Right renal cortex interstitium (tissue), 3 donors: ENCODE data around the gene TBX15. TPM values are rescaled to one million over a fixed set of nuclear protein-coding genes. Genes with fewer than 3 reads are reported as not detected.

Experiments
- DNase-seq, 3 donors: peaks; one replicate each; pipeline ENCODE4 v3.0.0-alpha.2; 2013; ENCODE audit warnings: low read depth in 3 of 3, low spot score in 2 of 3
- polyA plus RNA-seq, 3 donors: library from polyadenylated mRNA; unstranded; fragments of 120-200 nt; gene quantifications; one replicate each; pipeline ENCODE4 v1.2.1, GENCODE V29; 2013; ENCODE audit not compliant: insufficient read length in 3 of 3

TBX15 gene
- polyA plus RNA-seq, 3 donors: 0.17 to 0.49 (median 0.31) TPM

DNA sequence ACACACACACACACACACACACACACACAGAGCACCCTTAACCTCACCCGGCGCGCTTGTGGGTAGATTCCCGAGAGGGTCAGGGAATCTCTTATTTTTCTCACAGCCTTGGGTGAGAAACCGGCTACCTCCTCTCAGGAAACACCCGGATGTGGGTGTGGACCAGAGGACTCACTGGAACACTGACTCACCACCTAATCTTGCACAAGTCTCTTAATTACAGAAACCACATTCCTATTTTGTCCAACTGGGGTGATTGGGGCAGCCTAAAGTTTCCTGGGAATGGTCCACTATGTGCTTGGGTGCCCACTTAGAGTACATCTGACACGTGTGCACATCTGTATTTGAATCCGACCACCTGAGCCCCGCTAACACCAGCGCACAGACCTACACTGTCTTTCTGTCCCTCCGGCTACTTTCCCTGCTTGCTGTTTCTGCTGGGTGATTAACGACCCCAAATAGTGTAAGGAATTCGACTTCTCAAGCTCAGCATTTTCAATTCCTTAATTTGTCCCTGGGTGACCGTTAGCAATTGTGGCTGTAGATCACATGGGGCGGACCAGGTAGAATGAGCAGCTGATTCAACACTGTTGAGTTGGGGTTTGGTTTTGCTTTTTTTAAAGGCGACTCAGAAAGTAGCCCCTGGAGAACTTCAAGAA lies 14.0 kb upstream of the TBX15 start:
- DNase-seq: no peak

DNA sequence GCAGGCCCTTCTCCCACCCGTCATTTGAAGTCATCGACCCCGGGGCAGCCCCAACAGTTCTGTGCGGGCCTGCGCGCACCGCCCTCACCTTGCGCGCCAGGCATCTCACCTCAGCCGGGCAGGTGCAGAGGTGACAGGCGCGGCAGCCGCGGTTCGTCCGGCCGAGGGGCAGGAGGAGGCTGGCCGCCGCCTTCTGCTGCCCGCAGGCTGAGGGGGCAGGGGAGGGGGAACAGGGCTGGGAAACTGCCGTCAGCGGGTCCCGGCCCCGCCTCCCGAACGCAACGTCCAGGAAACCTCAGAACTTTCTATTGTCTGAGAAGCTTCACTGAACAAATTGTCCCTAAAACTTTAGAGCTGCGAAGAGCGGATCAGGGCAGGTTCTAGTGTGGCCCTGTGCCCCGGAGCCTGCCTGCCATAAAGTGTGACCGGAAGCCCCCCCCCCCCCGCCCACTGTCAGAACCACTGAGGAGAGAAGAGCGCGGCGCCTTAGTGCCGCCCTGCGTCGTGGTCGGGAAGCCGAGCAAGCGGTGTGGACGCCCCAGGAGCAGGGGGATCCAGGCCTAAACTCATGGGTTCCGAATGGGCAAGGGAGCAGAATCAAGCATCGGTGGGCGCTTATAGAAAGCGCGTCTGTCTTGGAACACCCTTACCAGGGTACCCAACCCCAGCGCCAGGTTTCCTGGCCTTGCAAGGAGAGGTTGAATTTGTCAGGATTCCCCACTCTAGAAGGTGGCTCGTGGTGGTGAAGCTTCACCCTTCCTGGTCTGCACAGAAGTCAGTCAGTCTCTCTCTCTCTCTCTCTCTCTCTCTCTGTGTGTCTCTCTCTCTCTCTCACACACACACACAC lies 13.3 kb upstream of the TBX15 start:
- no peak for DNase-seq

DNA sequence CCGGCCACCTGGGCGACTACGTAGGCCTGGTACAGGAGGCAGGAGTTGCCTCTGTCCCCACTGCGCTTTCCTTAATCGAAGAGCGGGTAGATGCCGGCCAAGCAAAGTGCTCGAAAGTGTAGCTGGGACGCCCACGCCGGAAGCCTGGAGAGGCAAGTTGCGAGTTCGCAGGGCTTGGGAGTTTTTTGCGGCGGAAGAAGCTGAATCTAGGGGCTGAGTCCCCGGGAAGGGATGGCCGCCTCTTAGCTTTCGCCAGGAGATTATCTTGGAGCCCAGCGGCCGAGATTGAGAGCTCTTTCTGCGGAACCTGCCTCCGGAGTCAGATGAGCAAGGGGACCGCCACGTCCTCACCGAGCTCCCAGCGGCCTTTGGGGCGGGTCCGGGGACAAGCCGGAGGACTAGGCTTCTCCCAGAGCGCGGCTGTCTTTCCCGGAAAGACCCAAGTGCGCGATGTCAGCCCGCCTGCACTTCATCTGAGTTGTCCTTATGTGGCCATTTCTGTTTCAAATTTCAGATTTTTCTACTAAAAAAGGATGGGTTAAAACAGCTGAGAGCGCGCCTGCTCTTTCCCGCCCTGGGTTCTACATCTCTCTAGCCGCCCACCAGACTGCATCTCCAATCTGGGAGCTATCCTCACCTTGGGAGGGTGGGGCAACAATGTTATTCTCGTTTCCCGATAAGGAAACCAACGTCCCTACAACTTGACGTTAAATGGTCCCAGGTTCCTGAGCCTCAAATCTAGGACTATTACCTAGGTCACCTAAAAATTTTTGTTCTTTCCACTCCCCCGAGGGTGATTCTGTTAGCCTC lies 12.4 kb upstream of the TBX15 start:
- no peak for DNase-seq

DNA sequence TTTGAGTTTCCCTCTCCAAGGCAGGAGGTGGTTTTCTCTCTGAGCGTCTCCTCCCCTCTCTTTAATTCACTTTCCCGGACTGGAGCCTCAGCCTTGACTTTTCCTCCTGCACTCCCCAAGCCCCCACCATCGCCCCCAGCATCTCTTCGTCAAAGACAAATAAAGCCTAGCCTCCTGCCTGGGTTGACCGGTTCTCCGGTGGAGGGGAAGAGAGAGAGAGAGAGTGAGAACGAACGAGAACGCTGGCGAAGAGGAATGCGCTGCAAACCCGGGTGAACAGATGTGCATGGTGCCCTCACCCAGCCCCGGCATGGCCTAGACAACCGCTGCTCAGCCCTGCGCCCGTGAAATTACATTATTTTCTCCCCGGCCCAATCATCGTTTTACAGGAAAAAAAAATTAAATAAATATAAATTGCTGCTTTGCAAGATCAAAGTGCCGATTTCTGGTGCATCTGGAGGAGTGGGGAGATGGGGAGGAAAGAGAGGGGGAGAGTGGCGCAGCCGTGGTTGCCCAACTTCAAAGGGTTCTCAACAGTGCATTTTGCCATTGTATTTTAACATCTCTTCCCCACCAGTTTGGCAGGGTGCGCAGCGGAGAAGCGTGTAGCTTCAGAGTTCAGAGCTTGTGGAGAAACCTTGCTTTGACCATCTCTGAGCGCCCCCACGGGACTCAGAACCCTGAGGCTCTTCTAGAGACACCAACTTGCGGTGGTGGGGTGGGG lies 11.4 kb upstream of the TBX15 start:
- no peak for DNase-seq

DNA sequence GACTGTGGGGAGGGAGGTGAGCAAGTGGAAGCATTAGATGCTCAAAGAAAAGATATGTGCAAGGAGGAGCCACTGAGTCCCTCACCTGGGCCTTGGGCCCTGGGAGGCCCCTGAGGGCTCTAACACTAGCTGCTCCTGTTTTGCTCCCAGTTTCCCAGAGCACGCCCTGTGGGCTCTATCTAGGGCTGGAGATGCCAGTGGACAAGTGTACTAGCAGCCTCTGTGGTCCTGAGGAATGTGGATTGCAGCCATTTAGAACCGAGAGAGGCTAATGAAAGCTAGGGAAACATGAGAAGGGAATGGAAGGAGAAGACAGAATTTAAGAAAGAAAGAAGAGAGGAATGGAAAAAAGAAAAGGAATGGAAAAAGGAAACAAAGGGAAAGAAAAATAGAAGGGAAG lies 10.0 kb upstream of the TBX15 start:
- DNase-seq: no peak

DNA sequence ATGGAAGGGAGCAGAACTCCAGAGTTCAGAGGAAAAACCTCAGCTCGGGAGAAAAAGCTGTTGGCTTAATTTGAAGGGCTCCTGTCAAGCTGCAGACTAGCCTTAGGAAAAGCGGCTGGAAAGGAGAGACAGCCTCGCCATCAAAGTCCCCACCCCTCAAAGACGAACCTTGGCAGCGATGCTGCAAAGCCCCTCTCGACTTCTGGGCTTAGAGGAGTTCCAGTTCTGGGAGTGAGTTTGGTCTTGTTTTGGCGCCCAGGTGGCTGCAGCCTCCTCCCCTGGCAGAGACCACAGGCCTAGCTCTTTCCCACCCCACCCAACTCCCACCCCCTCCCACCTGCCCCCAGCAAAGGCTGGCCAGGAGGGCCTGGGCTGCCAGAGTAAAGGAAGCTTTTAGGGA lies 9.1 kb upstream of the TBX15 start:
- DNase-seq: no peak

DNA sequence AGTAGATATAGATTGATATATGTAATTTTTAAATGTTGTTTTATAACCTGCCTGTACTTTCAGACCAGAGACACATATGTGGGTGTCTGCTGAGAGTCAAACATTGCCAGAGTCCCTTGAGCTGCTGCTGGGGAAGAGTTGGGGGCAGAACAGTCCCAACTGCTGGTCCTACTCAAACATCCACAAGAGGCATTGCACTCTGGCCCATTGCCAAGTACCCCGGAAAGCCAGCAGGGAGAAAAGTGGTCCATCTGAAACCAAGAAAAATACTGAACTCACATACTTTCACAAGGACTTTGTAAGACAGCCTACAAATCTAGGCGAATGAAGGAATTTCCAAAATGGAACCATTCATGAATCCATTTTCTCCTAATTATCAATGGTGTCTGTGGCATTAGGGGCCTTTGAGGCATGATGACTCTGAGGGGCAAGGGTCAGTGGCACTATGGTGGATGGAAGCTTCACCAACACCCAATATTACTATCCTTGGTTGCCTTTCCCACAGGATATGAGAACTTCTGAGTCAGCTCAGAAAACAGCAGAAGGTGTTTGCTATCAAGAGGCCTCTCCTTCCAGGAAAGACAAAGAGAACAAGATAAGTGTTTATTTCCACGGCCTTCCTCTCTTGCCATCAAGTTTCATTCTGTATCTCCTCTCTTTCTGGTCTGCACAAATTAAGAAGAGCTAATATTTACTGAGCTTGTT lies 7.3 kb upstream of the TBX15 start:
- DNase-seq: no peak

DNA sequence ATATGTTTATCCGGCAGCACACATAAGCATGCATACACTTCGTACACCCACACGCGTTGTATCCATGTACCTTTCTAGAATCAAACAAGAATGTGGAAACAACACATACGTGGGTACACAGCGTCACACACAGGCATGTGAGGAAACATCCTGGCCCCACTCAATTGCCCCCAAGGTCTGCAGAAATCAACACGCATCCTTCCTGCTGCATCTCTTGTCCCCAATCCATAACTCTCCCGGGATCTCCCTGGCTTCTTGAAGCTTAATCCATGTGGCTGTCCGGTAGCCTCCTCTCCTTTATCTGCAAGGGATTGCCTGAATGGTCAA lies 5.5 kb upstream of the TBX15 start:
- DNase-seq: no peak

DNA sequence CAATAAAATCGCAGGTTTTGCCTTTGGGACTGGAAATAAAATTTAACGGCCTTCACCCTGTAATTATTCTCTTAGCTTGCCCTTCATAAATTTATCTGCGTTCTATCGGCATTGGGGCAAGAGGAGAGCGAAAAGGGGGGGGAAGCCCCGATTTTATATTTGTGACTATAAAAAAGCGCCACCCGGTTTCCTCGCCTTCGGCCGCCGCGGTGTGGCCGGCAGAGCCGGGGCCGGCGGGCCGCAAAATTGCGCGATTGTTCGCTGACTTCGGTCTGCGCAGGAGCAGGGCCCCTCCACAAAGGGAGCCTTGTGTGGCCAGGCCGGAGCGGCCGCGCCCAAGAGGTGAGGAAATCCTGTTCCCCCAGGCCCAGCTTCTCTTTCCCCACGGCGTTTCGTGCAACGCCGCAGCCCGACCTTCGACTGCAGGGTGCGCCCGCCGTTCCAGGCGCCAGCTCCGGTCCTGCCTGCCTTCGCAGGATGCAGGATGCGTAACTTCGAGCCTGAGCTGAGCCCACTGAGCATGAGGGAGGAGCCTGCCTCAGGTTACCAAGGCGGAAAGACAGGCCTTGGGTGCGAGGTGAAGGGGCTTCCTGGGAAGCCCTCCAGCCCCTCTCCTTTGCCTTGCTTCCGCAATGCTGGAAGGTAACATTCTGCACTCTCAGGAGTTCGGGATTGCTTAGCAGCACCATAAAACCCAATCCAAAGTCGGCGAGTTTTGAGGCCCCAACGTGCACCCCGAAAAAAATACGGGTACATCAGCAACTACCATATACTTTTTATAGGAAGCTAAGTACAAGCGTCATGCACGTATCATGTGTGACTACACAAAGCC lies 4.9 kb upstream of the TBX15 start:
- no peak for DNase-seq

DNA sequence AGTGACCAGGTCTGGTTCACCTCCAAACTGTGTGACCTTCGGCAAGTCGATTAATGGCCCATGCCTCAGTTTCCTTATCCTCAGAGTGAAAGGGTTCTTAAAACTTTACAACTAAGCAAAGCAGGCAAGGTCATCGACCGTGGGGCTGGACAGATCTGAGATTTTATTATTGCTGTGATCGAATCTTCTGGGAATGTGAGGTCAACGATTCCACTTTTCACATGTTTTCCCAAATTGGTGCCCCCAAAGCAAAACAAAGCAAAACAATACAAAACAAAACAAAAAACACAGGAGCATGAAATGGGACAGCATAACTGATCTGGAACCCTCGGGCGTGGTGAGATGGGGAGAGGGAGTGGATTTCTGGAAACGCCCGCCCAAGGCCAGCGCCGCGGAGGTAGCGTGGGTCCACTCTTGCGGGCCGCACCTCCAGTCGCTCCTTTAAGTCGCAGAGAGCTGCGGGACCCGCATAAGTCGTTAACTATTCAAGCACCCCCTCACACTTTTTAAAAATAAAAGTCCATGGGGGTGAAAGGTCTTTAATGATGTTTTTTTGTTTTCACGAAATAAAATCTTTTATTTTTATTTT lies 4.2 kb upstream of the TBX15 start:
- no peak for DNase-seq

DNA sequence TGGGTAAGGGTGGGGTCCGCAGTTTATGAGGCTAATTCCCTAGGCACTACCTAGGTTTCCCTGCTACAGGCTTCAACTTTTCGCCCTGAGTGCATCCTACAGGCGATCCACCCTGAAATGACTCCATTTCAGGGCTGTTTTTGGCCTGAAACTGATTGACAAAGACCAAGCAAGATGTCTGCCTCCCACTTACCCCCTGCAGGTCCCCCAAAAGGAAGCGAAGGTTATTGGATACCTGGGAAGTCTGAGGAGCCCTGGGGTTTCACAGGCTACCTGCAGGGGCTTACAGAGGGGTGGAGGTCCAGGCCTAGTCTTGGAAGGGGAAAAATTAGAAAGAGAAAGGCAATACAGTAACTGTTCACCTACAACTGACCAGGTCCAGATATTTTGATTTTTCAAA lies 3.3 kb upstream of the TBX15 start:
- no peak for DNase-seq

DNA sequence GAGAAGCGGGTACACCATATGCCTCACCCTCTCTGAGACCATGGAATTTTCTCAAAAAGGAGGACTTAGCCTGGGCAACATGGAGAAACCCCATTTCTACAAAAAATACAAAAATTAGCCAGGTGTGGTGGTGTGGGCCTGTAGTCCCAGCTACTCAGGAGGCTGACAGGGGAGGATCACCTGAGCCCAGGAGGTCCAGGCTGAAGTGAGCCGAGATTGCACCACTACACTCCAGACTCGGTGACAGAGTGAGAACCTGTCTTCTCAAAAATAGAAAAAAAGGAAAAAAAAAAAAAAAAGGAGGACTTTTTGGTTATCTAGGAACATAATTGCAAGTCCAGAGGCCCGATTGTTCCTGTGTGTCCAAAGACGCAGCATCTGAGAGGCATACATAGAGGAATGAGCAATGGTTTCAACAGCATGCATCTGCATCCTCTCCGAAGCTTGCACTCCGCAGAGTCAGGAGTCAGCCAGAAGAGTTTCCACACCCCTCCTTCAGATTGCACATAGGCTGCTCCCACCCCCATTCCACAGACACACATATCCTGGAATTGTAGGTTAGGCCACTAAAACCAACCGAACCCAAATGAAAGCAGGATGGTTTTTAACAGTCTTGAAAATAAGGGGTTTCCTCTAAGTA lies 2.5 kb upstream of the TBX15 start:
- no peak for DNase-seq

DNA sequence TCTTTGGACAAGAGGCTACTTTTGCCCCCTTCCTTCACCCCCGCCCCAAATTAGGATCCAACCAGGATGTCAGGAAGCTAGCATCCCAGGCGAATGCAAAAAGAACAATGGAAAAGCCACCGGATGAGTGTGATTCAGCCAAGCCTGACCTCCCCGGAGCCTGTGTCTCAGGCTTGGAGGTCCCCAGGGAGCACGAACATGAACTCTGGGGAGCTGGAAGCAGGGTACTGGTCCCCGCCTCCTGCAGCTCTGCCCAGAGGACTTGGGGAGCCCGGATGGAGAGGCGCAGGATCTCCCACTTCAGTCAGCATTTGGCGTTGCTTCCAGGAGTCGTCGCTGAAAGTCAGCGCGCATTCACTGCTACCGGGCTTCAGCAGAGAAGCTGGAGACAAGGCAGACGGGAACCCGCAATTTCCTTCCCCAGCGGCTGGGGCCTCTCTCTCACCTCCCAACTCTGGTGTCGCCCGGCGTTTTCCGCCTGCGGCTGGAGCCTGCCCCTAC lies 1.8 kb upstream of the TBX15 start:
- DNase-seq: no peak

DNA sequence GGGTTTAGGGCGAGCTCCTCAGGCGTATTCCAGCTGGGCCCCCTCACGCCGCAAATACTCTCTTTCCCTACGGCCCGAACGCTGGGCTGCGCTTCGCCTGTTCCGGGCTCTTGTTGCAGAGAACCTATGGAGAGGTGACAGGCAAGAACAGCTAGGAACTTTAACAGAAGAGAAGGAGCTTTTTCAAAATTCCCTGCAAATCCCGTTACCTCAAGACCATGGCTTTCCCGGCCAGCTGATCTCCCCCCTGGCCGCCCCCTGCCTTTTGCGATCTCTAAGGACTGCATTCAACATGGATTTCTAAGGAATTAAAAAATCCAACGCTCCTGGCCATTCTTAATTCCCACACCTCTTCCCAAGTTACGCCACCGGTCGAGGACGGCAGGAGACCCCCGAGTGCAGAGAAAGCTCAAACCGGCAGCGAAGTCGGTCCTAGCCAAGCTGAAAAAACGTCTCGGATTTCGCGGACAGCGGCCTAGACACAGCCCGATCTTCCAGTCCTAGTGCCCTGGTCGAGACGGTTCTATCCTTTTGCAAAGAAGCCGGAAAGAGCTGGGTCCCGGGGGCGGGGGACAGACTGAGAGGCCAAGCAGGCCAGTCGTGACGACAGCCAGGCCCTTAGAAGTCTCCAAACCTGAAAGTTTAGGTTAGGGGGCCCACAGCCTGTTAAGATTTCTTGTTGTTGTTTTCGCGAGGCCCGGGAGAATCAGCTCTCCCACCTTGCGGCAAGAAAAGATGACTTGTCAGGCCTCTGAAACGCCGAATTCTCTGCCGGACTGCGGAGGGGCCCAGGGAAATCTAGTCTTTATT lies 1.1 kb upstream of the TBX15 start:
- DNase-seq: no peak

DNA sequence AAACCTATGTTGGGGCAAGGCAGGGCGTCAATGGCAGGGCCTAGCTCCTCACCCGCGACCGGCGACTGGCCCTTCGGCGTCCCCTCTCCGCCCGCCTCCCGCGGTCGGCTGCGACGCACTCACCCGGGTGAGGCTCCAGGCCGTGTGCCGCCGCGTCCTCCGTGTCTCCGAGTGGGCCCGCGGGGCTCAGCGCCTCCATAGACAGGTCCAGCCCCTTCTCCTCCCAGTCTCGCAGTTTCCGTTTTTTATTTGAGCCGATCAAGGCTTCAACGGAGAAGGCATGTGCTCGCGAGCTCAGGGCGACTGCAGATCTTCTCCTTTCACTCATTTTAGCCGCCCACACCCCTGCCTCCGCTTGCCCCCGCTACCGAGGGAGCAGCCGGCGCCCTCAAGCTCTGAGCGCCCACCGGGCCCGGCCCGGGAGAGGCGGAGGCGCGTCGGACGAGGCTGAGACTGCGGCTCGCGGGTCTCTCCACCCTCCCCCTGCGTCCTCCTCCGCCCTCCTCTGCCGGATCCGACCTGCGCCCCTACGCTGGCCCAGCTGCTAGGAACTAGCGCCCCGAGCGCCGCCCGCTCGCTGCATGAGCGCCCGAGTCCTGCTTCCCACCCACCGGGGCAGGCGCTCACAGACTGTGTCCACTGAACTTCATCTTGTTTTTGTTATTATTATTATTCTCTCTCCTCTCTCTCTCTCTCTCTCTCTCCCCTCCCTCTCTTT lies 516 bp downstream of the TBX15 start:
- no peak for DNase-seq

DNA sequence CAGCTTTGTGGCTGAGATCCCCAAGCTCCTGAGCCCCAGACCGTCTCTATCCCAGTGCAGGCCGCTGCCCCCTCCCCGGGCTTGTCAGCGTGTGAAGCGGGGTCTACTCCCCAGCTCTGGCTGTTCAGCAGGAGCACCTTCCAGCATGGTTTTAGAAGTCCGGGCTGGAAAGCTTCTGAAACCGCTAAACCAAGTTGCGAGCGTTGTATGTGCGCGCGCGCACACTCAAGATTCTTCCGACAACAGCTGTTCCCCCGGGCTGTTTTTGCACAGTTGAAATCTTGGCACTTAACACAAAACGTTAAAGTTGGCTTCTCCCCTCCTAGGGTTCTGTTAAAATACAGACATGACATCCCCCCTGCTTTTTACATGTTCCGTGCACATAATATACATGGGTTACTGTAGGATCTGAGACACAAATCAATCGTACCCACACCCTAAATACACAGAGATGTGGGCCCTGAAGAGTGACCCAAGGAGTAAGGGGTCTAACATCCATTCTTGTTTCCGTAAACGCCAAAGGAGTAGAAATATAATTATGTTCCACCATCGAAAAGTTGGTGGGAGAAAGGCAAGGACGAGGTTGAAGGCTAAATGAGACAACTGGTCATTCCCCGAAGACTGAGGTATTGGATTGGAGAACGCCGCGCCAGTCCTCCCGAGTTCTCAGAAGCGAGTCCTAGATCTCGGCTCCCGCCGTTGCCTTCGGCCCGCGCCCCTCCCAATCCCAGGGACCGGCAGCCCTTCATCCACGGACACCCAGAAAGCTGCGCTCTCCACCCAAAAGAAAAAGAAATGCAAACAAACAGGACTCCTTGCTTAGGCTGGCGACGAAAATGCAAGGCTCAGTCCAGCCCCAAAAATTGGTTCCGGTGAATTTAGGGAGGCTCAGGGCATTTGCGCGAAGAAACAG lies 1.3 kb downstream of the TBX15 start:
- no peak for DNase-seq
